ENCODE results near the gene LCA5L.

LCA5L gene

DNA sequence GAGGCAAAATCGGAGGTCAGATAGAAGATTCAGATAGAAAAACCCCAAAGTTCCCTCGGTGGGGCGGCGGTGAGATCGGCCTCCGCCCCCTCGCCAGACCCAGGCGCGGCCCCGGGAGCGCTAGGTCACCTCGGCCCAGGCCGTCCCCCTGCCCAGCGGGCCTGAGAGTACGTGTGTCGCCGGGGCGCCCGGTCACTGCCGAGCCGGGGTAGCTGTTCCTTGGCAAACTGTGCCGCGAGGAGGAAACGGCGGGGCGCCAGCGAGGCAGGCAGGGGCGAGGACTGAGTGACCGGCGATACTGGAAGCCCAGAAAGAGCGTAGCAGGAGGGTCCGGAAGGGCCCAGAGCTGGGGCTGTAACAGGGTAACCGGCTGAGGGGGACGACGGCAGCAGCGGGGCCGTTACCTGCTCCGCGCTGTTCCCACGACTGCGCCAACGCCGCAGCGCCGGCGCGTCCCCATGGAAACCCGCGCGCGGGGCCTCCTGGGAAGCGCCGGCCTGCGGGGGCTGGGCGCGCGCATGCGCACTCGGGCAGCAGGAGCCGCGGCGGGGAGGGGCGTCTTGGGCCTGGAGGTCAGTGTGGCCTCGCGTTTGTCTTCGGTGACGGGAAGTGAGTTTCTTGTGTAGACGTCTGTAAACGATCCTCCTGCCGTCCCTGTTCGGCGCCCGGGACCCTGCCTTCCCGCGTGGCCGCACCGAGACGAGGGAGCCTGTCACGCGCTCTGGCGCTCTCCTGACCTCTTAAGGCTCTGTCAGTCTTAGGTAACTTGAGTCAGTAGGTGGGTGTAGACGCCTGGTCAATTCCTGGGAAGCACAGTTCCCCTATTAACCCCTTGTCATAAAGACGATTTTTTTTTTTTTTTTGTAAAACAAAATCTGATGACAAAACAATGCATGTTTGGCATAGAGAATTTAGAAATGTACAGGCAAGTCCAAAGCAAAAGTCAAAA, at the start of gene LCA5L:
LCA5L (minus strand) TSS at position 458 of the 949 bp plus-strand sequence. CDS start 17,285 bp downstream, outside the sequence.
- peak; percentile 80 for DNase-seq

DNA sequence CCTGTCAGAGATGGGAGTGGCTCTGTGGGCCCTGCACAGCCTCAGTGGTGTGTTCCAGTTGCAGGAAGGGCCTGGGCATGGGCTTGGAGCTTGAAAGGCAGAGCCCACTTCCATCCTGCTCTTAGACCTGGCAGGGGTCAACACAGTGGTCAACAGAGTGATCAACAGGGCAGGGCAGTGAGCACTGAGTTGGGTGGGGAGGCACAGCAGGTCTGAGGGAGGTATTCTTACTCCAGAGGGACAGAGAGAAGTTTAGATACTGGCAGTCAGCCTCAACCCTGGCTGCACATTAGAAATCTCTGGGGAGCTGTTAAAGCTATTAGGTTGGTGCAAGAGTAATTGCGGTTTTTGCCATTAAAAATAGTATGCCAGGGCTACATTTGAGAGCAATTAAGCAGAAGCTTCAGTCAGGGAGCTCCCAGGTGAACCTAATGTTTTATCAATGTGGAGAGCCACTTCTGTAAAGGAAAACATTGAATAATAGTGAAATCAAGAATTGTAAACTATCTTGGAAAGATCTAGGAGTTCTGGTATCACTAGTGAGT, 43.9 kb upstream of the LCA5L start:
- no peak for DNase-seq

- no peak for DNase-seq
These were observed 39.2 kb upstream of the LCA5L start for GRCh38 chr21:39484711-39485276.

DNA sequence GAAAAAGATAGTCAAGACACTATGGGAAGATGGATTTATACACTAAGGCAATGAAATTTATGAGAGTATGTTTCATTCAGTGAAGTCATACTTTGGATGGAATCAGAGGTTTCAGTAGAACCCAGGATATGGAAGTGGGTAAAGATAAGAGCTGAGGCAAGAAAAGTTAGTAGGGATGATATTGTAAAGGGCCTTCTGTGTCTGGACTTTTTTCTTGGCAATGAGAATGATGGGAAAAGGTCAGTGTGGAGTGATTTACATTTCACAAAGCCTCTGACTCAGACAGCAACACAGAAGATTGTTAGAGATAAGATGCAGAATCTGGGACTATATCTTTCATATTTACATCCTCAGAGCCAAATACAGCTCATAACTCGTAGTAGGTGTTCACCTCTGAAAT, 38.3 kb upstream of the LCA5L start:
- no peak for DNase-seq

DNA sequence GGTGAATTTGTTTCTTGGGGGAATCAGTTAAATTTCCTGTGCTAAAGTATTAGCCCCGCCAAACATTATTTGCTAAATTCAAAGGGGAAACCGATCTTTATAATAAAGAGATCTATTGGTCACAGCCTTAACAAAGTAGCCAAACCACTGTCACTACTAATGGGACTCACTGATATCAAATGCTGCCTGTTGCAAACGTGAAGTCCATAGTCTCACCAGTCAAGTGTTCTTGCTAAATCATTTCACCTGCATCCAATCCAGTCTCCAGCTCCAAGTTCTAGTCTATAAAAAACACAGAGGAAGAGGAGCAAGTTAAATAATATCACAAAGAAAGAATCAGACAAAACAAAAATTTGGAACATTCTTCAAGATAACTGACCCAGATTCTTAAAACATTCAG, 36.3 kb upstream of the LCA5L start:
- DNase-seq, result no peak

DNA sequence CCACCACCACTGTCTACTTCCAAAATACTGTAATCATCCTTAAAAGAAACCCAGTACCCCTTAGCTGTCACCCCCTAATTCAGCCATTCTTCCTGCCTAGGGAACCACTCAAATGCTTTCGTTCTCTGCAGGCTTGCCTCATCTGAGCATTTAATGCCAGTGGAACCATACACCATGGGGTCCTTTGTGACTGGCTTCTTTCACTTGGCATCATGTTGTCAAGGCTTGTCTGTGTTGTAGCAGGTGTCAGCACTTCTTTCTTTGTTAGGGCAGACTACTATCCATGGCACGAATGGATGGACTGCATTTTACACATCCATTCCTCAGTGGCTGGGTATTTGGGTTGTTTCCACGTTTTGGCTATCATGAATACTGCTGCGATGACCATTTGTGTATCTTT, 34.7 kb upstream of the LCA5L start:
- DNase-seq, result no peak

DNA sequence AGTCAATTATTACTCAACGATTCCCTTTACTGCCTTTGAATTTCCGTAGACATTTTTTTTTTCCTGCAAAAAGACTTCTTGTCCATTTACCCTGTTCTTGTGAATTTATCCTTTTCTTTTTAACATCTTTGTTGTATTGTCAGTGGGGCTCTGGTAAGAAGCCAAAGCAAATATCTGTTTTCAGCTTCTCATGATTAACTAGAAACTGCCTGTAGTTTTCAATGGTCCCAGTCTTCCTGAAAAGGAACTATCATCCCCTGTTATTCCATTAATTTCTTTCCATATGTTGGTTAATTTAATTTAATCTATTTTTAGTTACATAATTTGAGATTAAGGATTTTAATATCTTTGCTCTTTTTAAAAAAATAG, 34.2 kb upstream of the LCA5L start:
- DNase-seq, result no peak

- DNase-seq, result no peak
These were observed 33.7 kb upstream of the LCA5L start for GRCh38 chr21:39479164-39479813.

DNA sequence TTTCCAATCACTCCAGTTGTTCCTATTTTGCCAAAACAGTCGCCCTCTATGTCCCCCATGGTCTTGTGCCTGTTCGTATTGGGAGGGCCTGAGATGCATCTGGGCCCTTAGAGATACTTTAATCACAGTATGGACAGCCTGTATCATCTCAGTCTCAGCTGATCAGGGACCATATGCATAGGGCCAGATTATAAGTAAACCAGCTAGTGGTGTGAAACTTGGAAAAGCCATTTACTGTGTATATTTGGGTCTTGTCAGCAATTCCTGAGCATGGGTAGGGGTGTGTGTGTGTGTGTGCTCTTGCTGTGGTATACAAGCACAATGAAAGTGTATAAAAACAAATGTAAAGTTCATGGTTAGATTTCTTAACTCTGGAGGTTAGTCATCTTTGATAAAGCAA, 29.0 kb upstream of the LCA5L start:
- DNase-seq, result no peak

DNA sequence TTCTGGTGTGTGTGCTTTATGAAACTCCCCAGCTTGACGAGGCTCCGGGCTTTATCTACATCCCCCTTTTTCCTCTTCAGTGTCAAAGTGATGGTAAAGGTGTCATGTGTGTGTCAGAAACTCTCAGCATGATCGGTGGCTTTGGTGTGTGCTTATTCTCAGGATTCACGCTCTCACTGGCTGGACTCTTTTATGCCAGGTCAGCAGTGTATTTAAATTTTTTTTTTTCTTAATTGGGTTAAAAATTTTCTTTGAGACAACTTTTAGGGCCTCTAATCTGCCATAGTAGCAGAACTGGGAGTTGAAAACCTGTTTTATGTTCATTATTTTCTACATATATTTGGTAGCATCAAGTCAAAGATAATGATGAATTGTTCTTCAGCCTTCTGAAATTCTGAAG, 27.2 kb upstream of the LCA5L start:
- no peak for DNase-seq

- no peak for DNase-seq
These were observed 26.0 kb upstream of the LCA5L start for GRCh38 chr21:39471598-39471997.

- DNase-seq, result no peak
These were observed 23.0 kb upstream of the LCA5L start for GRCh38 chr21:39468559-39468958.

GRCh38 chr21:39467746-39468145, 22.2 kb upstream of the LCA5L start:
- DNase-seq, result no peak

- DNase-seq, result no peak
These were observed 21.0 kb upstream of the LCA5L start for GRCh38 chr21:39466584-39466983.

- no peak for DNase-seq
These were observed 17.7 kb upstream of the LCA5L start for GRCh38 chr21:39463308-39463707.

- no peak for DNase-seq
These were observed 15.8 kb upstream of the LCA5L start for GRCh38 chr21:39461419-39461818.

- no peak for DNase-seq
These were observed 11.1 kb upstream of the LCA5L start for GRCh38 chr21:39456665-39457064.

DNA sequence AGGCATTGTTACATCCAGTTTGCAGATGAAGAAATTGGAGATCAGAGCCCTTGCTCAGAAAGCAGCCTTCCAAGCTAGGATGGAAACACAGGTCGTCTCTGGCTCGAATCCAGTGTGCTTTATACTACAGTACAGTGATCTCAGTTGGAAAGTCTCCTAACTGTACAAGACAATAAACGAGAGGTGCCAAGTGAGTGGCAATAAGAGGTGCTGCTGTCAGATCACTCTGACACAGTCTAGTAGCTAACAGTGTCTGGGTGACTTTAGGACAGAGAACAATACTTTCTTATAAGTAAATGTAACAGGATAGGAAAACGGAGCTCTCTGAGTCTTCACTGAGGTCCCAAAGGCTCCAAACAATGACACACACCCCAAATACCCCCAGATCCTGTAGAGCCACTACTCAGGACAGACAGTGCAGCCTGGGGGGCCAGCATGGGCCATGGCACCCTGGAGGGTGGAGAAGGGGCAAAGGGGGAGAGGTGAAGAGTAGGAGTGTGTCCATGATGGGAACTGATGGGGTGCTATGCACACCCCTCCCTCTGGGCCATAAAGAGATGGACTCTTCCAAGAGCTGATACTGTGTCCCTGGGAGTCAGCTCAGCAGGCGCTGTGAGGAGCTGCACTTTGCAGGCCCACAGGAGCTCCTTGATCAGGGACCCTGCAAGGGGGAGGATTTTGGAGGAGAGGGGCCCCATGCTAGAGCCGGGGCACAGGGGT, 9.5 kb upstream of the LCA5L start:
- DNase-seq, result no peak

DNA sequence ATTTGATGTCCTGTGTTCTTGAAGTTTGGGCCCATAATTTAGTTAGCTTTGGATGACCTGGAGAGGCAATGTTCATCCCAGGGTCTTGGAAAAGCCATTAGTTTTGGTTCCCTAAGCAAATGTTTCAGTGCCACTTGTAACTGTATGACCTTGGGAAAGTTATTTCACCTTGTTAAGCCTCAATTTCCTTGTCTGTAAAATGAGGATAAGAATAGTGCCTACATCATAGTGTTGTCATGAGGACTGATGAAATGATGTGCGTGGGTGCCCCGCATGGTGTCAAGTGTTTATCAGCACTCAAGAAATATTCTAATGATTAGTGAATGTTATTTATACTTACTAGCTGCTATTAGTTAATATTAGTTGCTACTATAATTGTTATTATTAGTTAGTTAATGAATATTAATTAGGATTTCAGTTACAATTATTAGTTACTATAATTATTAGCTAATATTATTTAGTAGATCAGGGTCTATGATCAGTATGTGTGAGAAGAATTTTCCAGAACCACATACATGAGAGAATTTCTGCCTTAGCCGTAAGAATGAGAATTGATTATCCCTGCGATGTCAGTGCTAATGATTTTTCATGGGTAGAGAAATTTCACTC, 8.1 kb upstream of the LCA5L start:
- no peak for DNase-seq

- DNase-seq, result no peak
These were observed 7.4 kb upstream of the LCA5L start for GRCh38 chr21:39452970-39453342.

DNA sequence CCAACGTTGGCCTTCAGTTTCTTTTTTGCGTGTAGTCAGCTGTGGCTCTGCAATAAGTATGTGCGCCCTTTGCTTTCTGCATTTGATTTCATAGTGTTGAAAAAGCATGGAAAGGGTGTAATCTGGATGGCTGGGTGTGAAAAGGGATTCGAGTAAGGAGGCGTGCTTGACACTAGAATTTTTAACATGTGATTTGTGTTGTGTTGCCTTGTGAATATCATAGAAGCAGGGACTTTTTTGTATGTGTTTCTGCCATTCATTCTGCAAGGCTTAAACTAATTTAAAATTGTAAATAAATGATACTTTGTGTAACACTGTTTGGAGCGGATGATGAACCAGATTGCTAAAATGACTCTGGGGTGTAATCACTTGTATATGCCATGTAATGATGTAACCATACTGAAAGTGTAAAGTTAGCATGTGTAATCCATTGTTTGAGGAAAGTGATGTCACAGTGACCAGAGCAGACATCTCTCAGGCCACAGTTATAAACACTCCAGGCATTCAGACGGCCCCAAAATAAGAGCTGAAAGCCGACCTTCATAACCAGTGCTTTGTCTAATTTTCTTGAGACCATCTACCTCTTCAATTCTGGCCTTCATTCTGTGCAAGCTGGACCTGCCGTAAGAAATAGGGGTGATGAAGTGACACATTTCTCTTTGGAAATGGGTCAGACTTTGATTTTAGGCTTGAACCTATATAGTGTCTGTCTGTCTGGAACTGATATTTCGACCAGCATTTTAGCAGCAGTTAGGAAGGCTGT, 6.8 kb upstream of the LCA5L start:
- no peak for DNase-seq

Data from stimulated activated naive CD4-positive, alpha-beta T cell treated with Interleukin-2 at 50 U/mL for 16 hours (primary cell).